OCI-LY3 (cell line): Measurements from ENCODE around the gene NAV1.

Experiments used
- CTCF ChIP-seq: fragments of 200-600, 300-600 bp; sonication (generic); IDR thresholded peaks from 2 replicates; pipeline ENCODE4 v1.5.1; 2014; ENCODE audit warnings: antibody characterized with exemption, low read length, low read depth
- EZH2phosphoT487 ChIP-seq: fragments of 200-600 bp; shearing (Covaris generic); IDR thresholded peaks from 2 replicates; pipeline ENCODE4 v1.6.1; 2018; ENCODE audit warnings: antibody characterized with exemption, mixed run types, low read depth

- TF ChIP-seq CTCF (no peak), EZH2phosphoT487 (no peak)
These were observed 21.6 kb downstream of the NAV1 start for GRCh38 chr1:201560328-201561194.
